Putamen (tissue), 1 donor: ENCODE data around the gene FAR2.
"Not testable (repeated sequence)": the region's sequence is repeated elsewhere in the genome, so short reads cannot be mapped to it uniquely, and the experiment has no call there.

Experiments used
- DNase-seq: peaks from one replicate; pipeline ENCODE4 v3.0.0-alpha.2; 2016; ENCODE audit warnings: low spot score

Gene FAR2

GRCh38 chr12:29148911-29149690, at the start of gene FAR2:
Gene FAR2 (plus strand): TSS chr12:29149278. CDS start chr12:29270450, 121,172 bp downstream.
- DNase-seq, result no peak

- DNase-seq, result no peak
Observed at GRCh38 chr12:29102741-29103140, 46.3 kb upstream of the FAR2 start.

- DNase-seq, result no peak
Observed at GRCh38 chr12:29103539-29103974, 45.5 kb upstream of the FAR2 start.

GRCh38 chr12:29104516-29104915, 44.6 kb upstream of the FAR2 start:
- peak; percentile 34 for DNase-seq

GRCh38 chr12:29110506-29111442, 38.3 kb upstream of the FAR2 start:
- no peak for DNase-seq

GRCh38 chr12:29113101-29113500, 36.0 kb upstream of the FAR2 start:
- peak; percentile 62 for DNase-seq

- DNase-seq, result no peak
Observed at GRCh38 chr12:29116414-29116813, 32.7 kb upstream of the FAR2 start.

GRCh38 chr12:29131539-29131938, 17.5 kb upstream of the FAR2 start:
- no peak for DNase-seq

GRCh38 chr12:29132316-29132715, 16.8 kb upstream of the FAR2 start:
- DNase-seq, result no peak

- no peak for DNase-seq
Observed at GRCh38 chr12:29133181-29133580, 15.9 kb upstream of the FAR2 start.

GRCh38 chr12:29133680-29134079, 15.4 kb upstream of the FAR2 start:
- DNase-seq, result no peak

- not testable (repeated sequence) for DNase-seq
Observed at GRCh38 chr12:29138256-29138655, 10.8 kb upstream of the FAR2 start.

GRCh38 chr12:29138855-29139254, 10.2 kb upstream of the FAR2 start:
- not testable (repeated sequence) for DNase-seq

GRCh38 chr12:29145372-29146170, 3.5 kb upstream of the FAR2 start:
- no peak for DNase-seq

GRCh38 chr12:29146196-29146595, 2.9 kb upstream of the FAR2 start:
- DNase-seq, result no peak

- DNase-seq, result no peak
Observed at GRCh38 chr12:29147731-29148595, 1.1 kb upstream of the FAR2 start.

GRCh38 chr12:29148596-29148910, 525 bp upstream of the FAR2 start:
- DNase-seq, result peak; percentile 42

GRCh38 chr12:29149691-29150281, 708 bp downstream of the FAR2 start:
- no peak for DNase-seq

GRCh38 chr12:29150462-29150861, 1.4 kb downstream of the FAR2 start:
- DNase-seq, result no peak

GRCh38 chr12:29152223-29152868, 3.3 kb downstream of the FAR2 start:
- no peak for DNase-seq
